Naive thymus-derived CD8-positive, alpha-beta T cell (primary cell): ENCODE data around the gene CNRIP1. TPM values are rescaled to one million over a fixed set of nuclear protein-coding genes. Genes with fewer than 3 reads are reported as not detected.

Source experiments
- polyA plus RNA-seq, 3 donors: library from polyadenylated mRNA; unstranded; fragments of 300-500 nt; fragmentation: Illumina TruSeq; gene quantifications; one replicate each; pipeline ENCODE4 v1.2.3, GENCODE V29; 2021
- total RNA-seq, 8 experiments: library from RNA in 2 of 8; stranded (reverse) in 2 of 8; gene quantifications; one replicate each; pipeline ENCODE4 v1.2.3 and lab custom pipeline; 2021 to 2026

CNRIP1 gene
- total and polyA plus RNA-seq, 5 experiments from 2014 or later, result not detected

Other genes starting within 250 kb of the CNRIP1 start
- 10 to 100 TPM; 11.8 to 13.6 TPM for gene PNO1, start 162.1 kb downstream of the CNRIP1 start, total RNA-seq
- gene PNO1, start 162.1 kb downstream of the CNRIP1 start, polyA plus RNA-seq, result 10 to 100 TPM; 19.6 to 24.5 (median 20.1) TPM
- gene PPP3R1, start 67.4 kb downstream of the CNRIP1 start, total RNA-seq, result 10 to 100 TPM; 72.5 to 76.3 TPM
- 1 to 10 TPM; 3.4 to 4.3 (median 3.9) TPM for gene PPP3R1, start 67.4 kb downstream of the CNRIP1 start, polyA plus RNA-seq
- 1 to 10 TPM; 3.9 TPM for gene PLEK, start 45.3 kb upstream of the CNRIP1 start, total RNA-seq
- gene PLEK, start 45.3 kb upstream of the CNRIP1 start, polyA plus RNA-seq, result 100 to 1,000 TPM in 1 of 3 donors, 1 to 10 TPM in 2; 2.6 to 148 (median 3.0) TPM
- gene FBXO48, start 147.3 kb upstream of the CNRIP1 start, total RNA-seq, result 1 to 10 TPM; 4.8 to 5.6 TPM
- gene FBXO48, start 147.3 kb upstream of the CNRIP1 start, polyA plus RNA-seq, result under 1 TPM; 0.19 to 0.69 (median 0.36) TPM
- 1 to 10 TPM; 9.7 TPM for gene APLF, start 147.6 kb upstream of the CNRIP1 start, total RNA-seq
- gene APLF, start 147.6 kb upstream of the CNRIP1 start, polyA plus RNA-seq, result 1 to 10 TPM; 1.4 to 1.6 (median 1.6) TPM